DND-41 (cell line): ENCODE results near the gene TTYH3.
A peak's percentile ranks its signal among the peaks of the same experiment; 100 is the strongest.

ENCODE experiments used
- ATAC-seq: fragments of 200-7000 bp; cut with Tn5 transposase; 3 replicates; pipeline ENCODE4 v1.9.1; 2021; ENCODE audit warnings: low read depth; ENCODE audit not compliant: insufficient read depth
- DNase-seq: peaks from one replicate; pipeline ENCODE4 v3.0.0-alpha.2; 2020
- H2AFZ ChIP-seq: 2 replicates; pipeline ENCODE4 v1.6.0; 2012; ENCODE audit warnings: low read depth, low read length
- H3K27ac ChIP-seq: 2 replicates; pipeline ENCODE4 v1.5.1; 2012; ENCODE audit warnings: low read length, inconsistent platforms
- H3K27me3 ChIP-seq: fragments of 200-600 bp; sonication (generic); 2 replicates; pipeline ENCODE4 v1.6.0; 2012; ENCODE audit warnings: low read length, mild to moderate bottlenecking, inconsistent platforms; ENCODE audit not compliant: insufficient read depth, poor library complexity
- H3K36me3 ChIP-seq: 2 replicates; pipeline ENCODE4 v1.5.1; 2012; ENCODE audit warnings: low read length, inconsistent platforms; ENCODE audit not compliant: insufficient read depth
- H3K4me1 ChIP-seq: 2 replicates; pipeline ENCODE4 v1.5.1; 2012; ENCODE audit warnings: mild to moderate bottlenecking, low read length; ENCODE audit not compliant: insufficient read depth
- H3K4me2 ChIP-seq: 2 replicates; pipeline ENCODE4 v1.6.0; 2012; ENCODE audit warnings: mild to moderate bottlenecking, moderate library complexity, low read length, inconsistent platforms; ENCODE audit not compliant: insufficient read depth
- H3K4me3 ChIP-seq, 2 experiments: fragments of 200-600 bp in 1 of 2; shearing (Covaris generic) in 1 of 2; 2 replicates each; pipeline ENCODE4 v1.5.1; 2012 to 2016; ENCODE audit warnings: inconsistent platforms in 2 of 2, low read length in 2 of 2, mild to moderate bottlenecking in 2 of 2, low read depth in 1 of 2, moderate library complexity in 1 of 2
- H3K79me2 ChIP-seq: 2 replicates; pipeline ENCODE4 v1.6.0; 2012; ENCODE audit warnings: low read length, inconsistent platforms; ENCODE audit not compliant: insufficient read depth
- H3K9ac ChIP-seq: 2 replicates; pipeline ENCODE4 v1.6.0; 2012; ENCODE audit warnings: low read depth, mild to moderate bottlenecking, inconsistent platforms, low read length, moderate library complexity
- H3K9me3 ChIP-seq: 2 replicates; pipeline ENCODE4 v1.5.1; 2012; ENCODE audit warnings: low read length, moderate library complexity, mild to moderate bottlenecking, inconsistent platforms; ENCODE audit not compliant: insufficient read depth, severe bottlenecking
- H4K20me1 ChIP-seq: 2 replicates; pipeline ENCODE4 v1.6.0; 2012; ENCODE audit warnings: low read length; ENCODE audit not compliant: insufficient read depth
- CTCF ChIP-seq: IDR thresholded peaks from 2 replicates; pipeline ENCODE4 v1.5.1; 2012; ENCODE audit warnings: borderline replicate concordance, low read length, moderate library complexity, mild to moderate bottlenecking; ENCODE audit not compliant: poor library complexity, severe bottlenecking; ENCODE audit errors: extremely low read depth
- EZH2 ChIP-seq: IDR thresholded peaks from 3 replicates; pipeline ENCODE4 v1.6.1; 2012; ENCODE audit warnings: borderline replicate concordance, low read depth, mild to moderate bottlenecking, moderate library complexity, low read length, inconsistent platforms; ENCODE audit not compliant: severe bottlenecking

TTYH3 gene

GRCh38 chr7:2601065-2601464 lies 30.7 kb upstream of the TTYH3 start:
- DNase-seq (no peak), ATAC-seq (no peak)
- Histone ChIP-seq H2AFZ (no peak overlapping the region), H3K27me3 (no peaks in the 10 kb centered on the region), H3K4me1 (no peaks in the 10 kb centered on the region), H3K9ac (no peak overlapping the region), H3K36me3 (peaks cover 4% of the 10 kb centered on the region), H3K9me3 (no peaks in the 10 kb centered on the region), H4K20me1 (peaks cover 4% of the 10 kb centered on the region; the same call in 1 of the 2 replicates), H3K79me2 (no peaks in the 10 kb centered on the region), H3K4me3 (no peak overlapping the region), H3K27ac (no peak overlapping the region), H3K4me2 (no peak overlapping the region)
- TF ChIP-seq EZH2 (no peak), CTCF (no peak)

GRCh38 chr7:2601907-2602306 lies 29.9 kb upstream of the TTYH3 start:
- Histone ChIP-seq H3K27ac (no peak overlapping the region), H4K20me1 (peaks cover 4% of the 10 kb centered on the region; the same call in 1 of the 2 replicates), H2AFZ (no peak overlapping the region), H3K9me3 (no peaks in the 10 kb centered on the region), H3K9ac (no peak overlapping the region), H3K4me2 (no peak overlapping the region), H3K27me3 (no peaks in the 10 kb centered on the region), H3K4me3 (no peak overlapping the region), H3K4me1 (no peaks in the 10 kb centered on the region), H3K79me2 (no peaks in the 10 kb centered on the region), H3K36me3 (peaks cover 4% of the 10 kb centered on the region)
- DNase-seq (no peak), ATAC-seq (no peak)
- no peak for TF ChIP-seq EZH2
- TF ChIP-seq CTCF = no peak

GRCh38 chr7:2602406-2603043 lies 29.3 kb upstream of the TTYH3 start:
- no peak overlapping the region for H3K9ac ChIP-seq
- peaks cover 4% of the 10 kb centered on the region for H3K36me3 ChIP-seq
- no peak overlapping the region for H2AFZ ChIP-seq
- H3K27ac ChIP-seq = no peak overlapping the region; the same call in 1 of the 2 replicates
- H3K4me2 ChIP-seq = no peak overlapping the region
- H4K20me1 ChIP-seq = peaks cover 4% of the 10 kb centered on the region; the same call in 1 of the 2 replicates
- H3K4me1 ChIP-seq = no peaks in the 10 kb centered on the region
- no peaks in the 10 kb centered on the region for H3K9me3 ChIP-seq
- H3K4me3 ChIP-seq = no peak overlapping the region
- ATAC-seq (peak; percentile 54), DNase-seq (peak; percentile 27)
- H3K27me3 ChIP-seq = no peaks in the 10 kb centered on the region
- no peaks in the 10 kb centered on the region for H3K79me2 ChIP-seq
- no peak for TF ChIP-seq EZH2
- no peak for TF ChIP-seq CTCF
